LNCaP clone FGC (cell line): ENCODE results near the gene HSDL2.

Source experiments
- DNase-seq: peaks from one replicate; pipeline ENCODE4 v3.0.0-alpha.2; 2011; ENCODE audit warnings: low read depth
- H3K4me3 ChIP-seq: 2 replicates; pipeline ENCODE4 v1.5.1; 2011; ENCODE audit warnings: mild to moderate bottlenecking, low read depth, low read length, control low read depth
- CTCF ChIP-seq: IDR thresholded peaks from 2 replicates; pipeline ENCODE4 v1.5.1; 2012; ENCODE audit warnings: mild to moderate bottlenecking; ENCODE audit not compliant: control insufficient read depth, insufficient read depth; ENCODE audit errors: extremely low read depth

The HSDL2 gene

DNA sequence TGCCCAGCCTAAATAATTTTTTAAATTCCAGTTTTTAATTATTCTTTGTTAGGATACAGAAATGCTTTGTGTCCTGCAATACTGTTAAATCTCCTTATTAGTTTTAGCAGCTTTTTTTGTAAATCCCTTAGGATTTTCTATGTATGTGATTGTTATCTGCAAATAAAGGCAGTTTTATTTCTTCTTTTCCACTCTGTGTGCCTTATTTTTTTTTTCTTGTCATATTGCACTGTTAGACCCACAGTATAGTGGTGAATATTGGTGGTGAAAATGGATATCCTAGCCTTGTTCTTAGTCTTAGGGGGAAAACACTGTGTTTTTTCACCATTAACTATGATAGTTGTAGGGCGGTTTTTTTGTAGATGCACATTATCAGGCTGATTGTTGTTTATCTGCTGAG lies 95.4 kb downstream of the HSDL2 start:
- DNase-seq = no peak
- no peak for TF ChIP-seq CTCF
- H3K4me3 ChIP-seq = no peak overlapping the region

DNA sequence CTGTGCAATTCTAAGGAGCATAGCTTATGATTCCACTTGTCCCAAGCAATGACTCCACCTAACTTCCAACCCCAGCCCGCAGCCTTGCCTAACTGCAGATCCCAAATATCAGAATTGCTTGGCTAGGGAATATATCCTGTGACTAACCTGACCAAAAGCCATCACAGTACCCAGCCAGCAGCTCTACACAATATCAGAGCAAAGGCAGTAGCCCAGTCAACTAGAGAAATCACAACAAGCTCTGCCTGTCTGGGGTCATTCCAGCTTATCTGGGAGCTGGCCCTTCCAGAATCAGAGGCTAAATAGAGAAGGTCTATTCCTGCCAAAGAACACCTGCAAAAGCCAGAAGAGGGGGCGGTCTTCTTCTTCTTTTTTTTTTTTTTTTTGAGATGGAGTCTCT lies 97.4 kb downstream of the HSDL2 start:
- no peak for TF ChIP-seq CTCF
- H3K4me3 ChIP-seq = no peak overlapping the region
- DNase-seq = no peak

DNA sequence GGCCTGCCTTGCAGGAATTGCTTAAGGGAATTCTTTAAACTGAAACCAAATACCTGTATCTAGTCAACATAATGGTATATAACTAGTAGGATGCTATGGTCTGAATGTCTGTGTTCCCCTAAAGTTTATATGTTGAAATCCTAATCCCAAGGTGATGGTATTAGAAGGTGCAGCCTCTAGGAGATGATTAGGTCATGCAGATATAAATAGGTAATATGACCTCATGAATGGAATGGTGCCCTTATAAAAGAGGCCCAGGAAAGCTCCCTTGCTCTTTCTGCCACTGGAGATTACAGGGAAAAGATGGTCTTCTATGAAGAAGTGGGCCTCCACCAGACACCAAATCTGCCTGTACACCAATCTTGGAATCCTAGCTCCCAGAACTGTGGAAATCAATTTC lies 99.3 kb downstream of the HSDL2 start:
- H3K4me3 ChIP-seq = no peak overlapping the region
- no peak for TF ChIP-seq CTCF
- DNase-seq = no peak

DNA sequence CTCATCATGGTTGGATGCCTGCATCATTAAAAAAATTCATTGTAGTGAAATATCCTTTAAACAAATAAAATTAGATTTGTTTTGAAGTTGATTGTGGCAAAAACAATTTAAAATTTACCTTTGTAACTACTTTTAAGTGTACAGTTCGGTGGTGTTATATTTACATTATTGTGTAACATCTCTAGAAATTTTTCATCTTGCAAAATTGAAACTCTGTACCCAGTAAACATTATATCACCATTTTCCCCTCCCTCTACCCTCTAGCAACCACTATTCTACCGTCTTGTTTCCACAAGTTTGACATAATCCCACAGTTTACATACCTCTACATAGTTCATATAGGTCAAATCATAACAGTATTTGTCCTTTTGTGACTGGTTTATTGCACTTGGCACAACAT lies 104.7 kb downstream of the HSDL2 start:
- DNase-seq = no peak
- no peak overlapping the region for H3K4me3 ChIP-seq
- no peak for TF ChIP-seq CTCF

GRCh38 chr9:112485574-112485973 lies 105.7 kb downstream of the HSDL2 start:
- H3K4me3 ChIP-seq = peak overlapping the region; percentile 88
- TF ChIP-seq CTCF = no peak
- DNase-seq = no peak

GRCh38 chr9:112486221-112487007 lies 106.5 kb downstream of the HSDL2 start, which contains the start of gene KIAA1958:
Gene KIAA1958, plus strand, starts transcription at chr9:112486827. Its CDS starts 87,254 bp downstream, at chr9:112574081.
- H3K4me3 ChIP-seq = peak within 1 kb of the TSS; percentile 88
- peak; percentile 64 for DNase-seq
- no peak for TF ChIP-seq CTCF

- DNase-seq = no peak
- peak overlapping the region; percentile 71 for H3K4me3 ChIP-seq
Measured at GRCh38 chr9:112487008-112487798, 107.3 kb downstream of the HSDL2 start.

More at GRCh38 chr9:112487008-112487798, 107.3 kb downstream of the HSDL2 start:
- TF ChIP-seq CTCF = no peak
